Keratinocyte (primary cell): ENCODE results near the gene KDF1. TPM values are rescaled to one million over a fixed set of nuclear protein-coding genes. Genes with fewer than 3 reads are reported as not detected.
A peak's percentile ranks its signal among the peaks of the same experiment; 100 is the strongest.

Source experiments
- DNase-seq: peaks from one replicate; pipeline ENCODE4 v3.0.0-alpha.2; 2011; ENCODE audit warnings: low read depth, missing footprints, low spot score
- FAIRE-seq: peaks from 2 replicates; lab custom pipeline; 2011; peaks lifted over from hg19 to GRCh38; lab: Jason Lieb, UNC
- H2AFZ ChIP-seq: 2 replicates; pipeline ENCODE4 v1.6.0; 2012; ENCODE audit warnings: low read length, control low read depth, inconsistent platforms; ENCODE audit not compliant: control insufficient read depth
- H3K27ac ChIP-seq: 2 replicates; pipeline ENCODE4 v1.5.1; 2011; ENCODE audit warnings: low read length; ENCODE audit not compliant: control insufficient read depth, insufficient read depth
- H3K27me3 ChIP-seq: 3 replicates; pipeline ENCODE4 v1.6.0; 2011; ENCODE audit warnings: low read length; ENCODE audit not compliant: control insufficient read depth, insufficient read depth; ENCODE audit errors: extremely low read depth
- H3K36me3 ChIP-seq, 2 experiments: 2 replicates in 1 of 2; 3 replicates in 1 of 2; pipeline ENCODE4 v1.5.1; 2011; ENCODE audit warnings: low read length in 2 of 2, mild to moderate bottlenecking in 1 of 2; ENCODE audit not compliant: control insufficient read depth in 2 of 2, insufficient read depth in 2 of 2; ENCODE audit errors: extremely low read depth in 1 of 2
- H3K4me1 ChIP-seq: 3 replicates; pipeline ENCODE4 v1.5.1; 2011; ENCODE audit warnings: low read length; ENCODE audit not compliant: control insufficient read depth, insufficient read depth; ENCODE audit errors: extremely low read depth
- H3K4me2 ChIP-seq: 3 replicates; pipeline ENCODE4 v1.6.0; 2011; ENCODE audit warnings: low read depth, low read length; ENCODE audit not compliant: control insufficient read depth, insufficient read depth; ENCODE audit errors: extremely low read depth
- H3K4me3 ChIP-seq, 3 experiments: fragments of 200-600 bp in 1 of 3; sonication (generic) in 1 of 3; 2 replicates in 2 of 3; 3 replicates in 1 of 3; pipeline ENCODE4 v1.5.1; 2011 to 2016; ENCODE audit warnings: low read length in 3 of 3, mild to moderate bottlenecking in 3 of 3, control low read depth in 2 of 3, inconsistent platforms in 1 of 3, low read depth in 1 of 3, mixed read lengths in 1 of 3, mixed run types in 1 of 3, moderate library complexity in 1 of 3; ENCODE audit not compliant: control insufficient read depth in 2 of 3, insufficient read depth in 2 of 3; ENCODE audit errors: extremely low read depth in 1 of 3
- H3K79me2 ChIP-seq: 2 replicates; pipeline ENCODE4 v1.6.0; 2012; ENCODE audit warnings: low read length; ENCODE audit not compliant: control insufficient read depth, insufficient read depth
- H3K9ac ChIP-seq: 3 replicates; pipeline ENCODE4 v1.6.0; 2011; ENCODE audit warnings: low read length; ENCODE audit not compliant: control insufficient read depth, insufficient read depth; ENCODE audit errors: extremely low read depth
- H3K9me1 ChIP-seq: 3 replicates; pipeline ENCODE4 v1.6.0; 2011; ENCODE audit warnings: low read length; ENCODE audit not compliant: control insufficient read depth, insufficient read depth; ENCODE audit errors: extremely low read depth
- H3K9me3 ChIP-seq: 2 replicates; pipeline ENCODE4 v1.5.1; 2012; ENCODE audit warnings: low read depth, low read length; ENCODE audit not compliant: control insufficient read depth
- H4K20me1 ChIP-seq: 3 replicates; pipeline ENCODE4 v1.6.0; 2011; ENCODE audit warnings: low read length; ENCODE audit not compliant: control insufficient read depth, insufficient read depth; ENCODE audit errors: extremely low read depth
- EZH2 ChIP-seq: IDR thresholded peaks from one replicate; pipeline ENCODE4 v1.6.1; 2012; ENCODE audit warnings: inconsistent platforms, mild to moderate bottlenecking, low read length, moderate library complexity
- dilution Hi-C: fragments of 300-500 bp; cut with MboI; formaldehyde crosslinking; loops from one replicate; pipeline ENCODE4 v1.7.0; 2020; ENCODE audit warnings: low sequenced_read_pairs; ENCODE audit not compliant: extremely low pct_ligation_motif_present
- polyA plus RNA-seq, 5 experiments: library from polyadenylated mRNA; depleted of rRNA in 3 of 5; stranded (reverse) in 3 of 5; stranded (forward) in 1 of 5; unstranded in 1 of 5; fragments of >200 nt; gene quantifications; 1 replicate in 1 of 5; 2 replicates in 3 of 5; 3 replicates in 1 of 5; pipeline versions ENCODE4 v1.2.1 to v1.2.3, GENCODE V29; 2011 to 2012; ENCODE audit warnings: missing spikeins in 2 of 5, low read depth in 1 of 5, low replicate concordance in 1 of 5
- TF ChIP-seq, protein P1 (sequence below), 3 experiments: IDR thresholded peaks in 1 of 3; conservative IDR thresholded peaks in 1 of 3; optimal IDR thresholded peaks in 1 of 3; 2 replicates in 2 of 3; 3 replicates in 1 of 3; pipeline versions ENCODE3 to v1.5.1; 2011; ENCODE audit warnings: low read length in 3 of 3, mild to moderate bottlenecking in 3 of 3, moderate library complexity in 2 of 3, control low read depth in 1 of 3, inconsistent platforms in 1 of 3; ENCODE audit not compliant: insufficient read depth in 2 of 3; ENCODE audit errors: extremely low read depth in 1 of 3

KDF1 gene
- polyA plus RNA-seq, 1 donor (not counting 4 experiments of a cell fraction or from before 2014, with no cell fraction given) = 13.8 TPM

DNA sequence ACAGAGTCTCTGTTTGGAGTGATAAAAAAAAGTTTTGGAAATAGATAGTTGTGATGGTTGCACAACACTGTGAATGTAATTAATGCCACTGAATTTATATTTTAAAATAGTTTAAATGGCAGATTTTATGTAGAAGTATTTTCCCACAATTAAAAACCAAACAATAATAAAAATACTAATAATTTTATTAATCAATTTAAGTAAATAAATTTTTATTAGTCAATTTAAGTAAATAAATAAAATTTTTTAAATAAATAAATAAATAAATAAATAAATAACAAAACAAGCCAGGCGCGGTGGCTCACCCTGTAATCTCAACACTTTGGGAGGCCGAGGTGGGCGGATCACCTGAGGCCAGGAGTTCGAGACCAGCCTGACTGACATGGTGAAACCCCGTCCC lies 4.9 kb upstream of the KDF1 start:
- DNase-seq (no peak), FAIRE-seq (no peak)
- Histone ChIP-seq H3K9ac (no peak overlapping the region), H3K4me1 (peaks cover 21% of the 10 kb centered on the region), H3K79me2 (peaks cover 7% of the 10 kb centered on the region), H3K4me3 (no peak overlapping the region), H3K27ac (no peak overlapping the region), H3K9me3 (no peaks in the 10 kb centered on the region), H3K9me1 (no peaks in the 10 kb centered on the region), H3K4me2 (no peak overlapping the region), H2AFZ (no peak overlapping the region), H4K20me1 (no peaks in the 10 kb centered on the region), H3K36me3 (peaks cover 0 to 1% of the 10 kb centered on the region in 2 experiments), H3K27me3 (no peaks in the 10 kb centered on the region)
- dilution Hi-C loops = no loop called here
- TF ChIP-seq, protein P1, sequence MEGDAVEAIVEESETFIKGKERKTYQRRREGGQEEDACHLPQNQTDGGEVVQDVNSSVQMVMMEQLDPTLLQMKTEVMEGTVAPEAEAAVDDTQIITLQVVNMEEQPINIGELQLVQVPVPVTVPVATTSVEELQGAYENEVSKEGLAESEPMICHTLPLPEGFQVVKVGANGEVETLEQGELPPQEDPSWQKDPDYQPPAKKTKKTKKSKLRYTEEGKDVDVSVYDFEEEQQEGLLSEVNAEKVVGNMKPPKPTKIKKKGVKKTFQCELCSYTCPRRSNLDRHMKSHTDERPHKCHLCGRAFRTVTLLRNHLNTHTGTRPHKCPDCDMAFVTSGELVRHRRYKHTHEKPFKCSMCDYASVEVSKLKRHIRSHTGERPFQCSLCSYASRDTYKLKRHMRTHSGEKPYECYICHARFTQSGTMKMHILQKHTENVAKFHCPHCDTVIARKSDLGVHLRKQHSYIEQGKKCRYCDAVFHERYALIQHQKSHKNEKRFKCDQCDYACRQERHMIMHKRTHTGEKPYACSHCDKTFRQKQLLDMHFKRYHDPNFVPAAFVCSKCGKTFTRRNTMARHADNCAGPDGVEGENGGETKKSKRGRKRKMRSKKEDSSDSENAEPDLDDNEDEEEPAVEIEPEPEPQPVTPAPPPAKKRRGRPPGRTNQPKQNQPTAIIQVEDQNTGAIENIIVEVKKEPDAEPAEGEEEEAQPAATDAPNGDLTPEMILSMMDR (optimal IDR thresholded peaks at IDR 0.05 in 1 of 3, IDR thresholded peaks at IDR 0.05 in 1 of 3, conservative IDR thresholded peaks at IDR 0.05 in 1 of 3; ENCODE audit: extremely low read depth in 1 of 3, insufficient read depth in 2 of 3, low read length in 3 of 3) = no peak
- no peak for TF ChIP-seq EZH2

DNA sequence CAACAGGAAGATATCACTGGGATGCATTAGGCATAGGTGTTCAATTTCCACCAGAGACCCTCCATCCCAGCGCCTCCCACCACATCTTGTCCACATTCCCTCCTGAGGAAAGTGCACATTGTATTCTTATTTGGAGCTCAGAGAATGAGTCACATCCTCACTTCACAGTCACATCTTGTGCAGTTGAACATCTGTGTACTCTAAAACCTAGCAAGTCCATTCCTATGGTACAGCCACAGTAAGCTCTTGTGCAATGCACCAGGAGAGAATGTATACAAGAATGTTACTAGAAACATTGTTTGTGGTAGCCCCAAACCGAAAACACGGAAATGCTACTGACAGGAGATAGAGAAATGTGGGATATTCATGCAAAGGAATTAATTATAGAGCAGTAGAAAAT lies 1.6 kb upstream of the KDF1 start:
- Histone ChIP-seq H3K36me3 (peaks cover 0 to 6% of the 10 kb centered on the region in 2 experiments), H3K4me3 (no peak overlapping the region), H3K9ac (no peak overlapping the region), H3K4me2 (peak overlapping the region; percentile 98), H3K9me1 (no peaks in the 10 kb centered on the region), H3K27me3 (no peaks in the 10 kb centered on the region), H3K27ac (no peak overlapping the region), H4K20me1 (no peaks in the 10 kb centered on the region), H3K9me3 (no peaks in the 10 kb centered on the region), H3K79me2 (peaks cover 34% of the 10 kb centered on the region), H2AFZ (no peak overlapping the region), H3K4me1 (peaks cover 31% of the 10 kb centered on the region)
- no peak for TF ChIP-seq EZH2
- TF ChIP-seq, protein P1 (optimal IDR thresholded peaks at IDR 0.05 in 1 of 3, IDR thresholded peaks at IDR 0.05 in 1 of 3, conservative IDR thresholded peaks at IDR 0.05 in 1 of 3; ENCODE audit: extremely low read depth in 1 of 3, insufficient read depth in 2 of 3, low read length in 3 of 3) = no peak
- peak; percentile 96 for FAIRE-seq
- dilution Hi-C loops = no loop called here
- peak; percentile 71 for DNase-seq
